Measurements from ENCODE around the gene SCN1B. TPM values are rescaled to one million over a fixed set of nuclear protein-coding genes. Genes with fewer than 3 reads are reported as not detected.

The SCN1B gene
- polyA plus RNA-seq, 2 of the 4 experiments (the other 2 are of a cell fraction), result 11.0 to 11.3 TPM

DNA sequence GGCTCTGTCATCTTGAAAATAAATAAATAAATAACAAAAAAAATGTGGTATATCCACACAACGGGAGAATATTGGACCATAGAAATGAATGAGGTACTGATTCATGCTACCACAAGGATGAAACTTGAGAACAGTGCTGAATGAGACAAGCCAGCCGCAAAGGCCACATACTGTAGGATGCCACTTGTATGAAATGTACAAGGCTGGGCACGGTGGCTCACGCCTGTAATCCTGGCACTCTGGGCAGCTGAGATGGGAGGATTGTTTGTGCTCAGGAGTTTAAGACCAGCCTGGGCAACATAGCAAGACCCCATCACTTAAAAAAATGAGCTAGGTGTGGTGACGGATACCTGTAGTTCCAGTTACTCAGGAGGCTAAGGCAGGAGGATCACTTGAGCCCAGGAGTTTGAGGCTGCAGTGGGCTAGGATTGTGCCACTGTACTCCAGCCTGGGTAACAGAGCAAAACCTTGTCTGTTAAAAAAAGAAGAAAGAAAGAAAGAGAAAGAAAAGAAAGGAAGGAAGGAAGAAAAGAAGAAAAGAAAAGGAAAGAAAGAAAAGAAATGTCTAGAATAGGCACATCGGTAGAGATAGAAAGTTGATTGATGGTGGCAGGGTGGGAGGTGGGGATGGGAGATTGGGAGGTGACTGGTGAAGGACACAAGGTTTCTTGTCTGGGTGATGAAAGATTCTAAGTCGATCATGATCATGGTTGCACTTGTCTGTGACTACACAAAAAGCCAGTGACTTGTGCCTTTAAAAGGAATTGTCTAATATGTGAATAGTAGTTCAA is 31.5 kb downstream of the SCN1B start:
- no peak for TF ChIP-seq JUN (IDR thresholded peaks at IDR 0.05)
- TF ChIP-seq HOXB13 (CRISPR knock-in tag; IDR thresholded peaks at IDR 0.05; ENCODE audit: low read depth), result no peak
- TF ChIP-seq CBX8 (IDR thresholded peaks at IDR 0.05), result no peak
- TF ChIP-seq ZSCAN20 (CRISPR knock-in tag; IDR thresholded peaks at IDR 0.05), result no peak
- TF ChIP-seq HOXB5 (CRISPR knock-in tag; IDR thresholded peaks at IDR 0.05), result no peak
- TF ChIP-seq, protein P1, sequence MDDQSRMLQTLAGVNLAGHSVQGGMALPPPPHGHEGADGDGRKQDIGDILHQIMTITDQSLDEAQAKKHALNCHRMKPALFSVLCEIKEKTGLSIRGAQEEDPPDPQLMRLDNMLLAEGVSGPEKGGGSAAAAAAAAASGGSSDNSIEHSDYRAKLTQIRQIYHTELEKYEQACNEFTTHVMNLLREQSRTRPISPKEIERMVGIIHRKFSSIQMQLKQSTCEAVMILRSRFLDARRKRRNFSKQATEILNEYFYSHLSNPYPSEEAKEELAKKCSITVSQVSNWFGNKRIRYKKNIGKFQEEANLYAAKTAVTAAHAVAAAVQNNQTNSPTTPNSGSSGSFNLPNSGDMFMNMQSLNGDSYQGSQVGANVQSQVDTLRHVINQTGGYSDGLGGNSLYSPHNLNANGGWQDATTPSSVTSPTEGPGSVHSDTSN (IDR thresholded peaks at IDR 0.05), result no peak
- no peak for TF ChIP-seq CHD4 (IDR thresholded peaks at IDR 0.05; ENCODE audit: borderline replicate concordance)
- no peak for TF ChIP-seq JUNB (IDR thresholded peaks at IDR 0.05)
- TF ChIP-seq NR3C1 (IDR thresholded peaks at IDR 0.05), result no peak
- TF ChIP-seq, protein P2, sequence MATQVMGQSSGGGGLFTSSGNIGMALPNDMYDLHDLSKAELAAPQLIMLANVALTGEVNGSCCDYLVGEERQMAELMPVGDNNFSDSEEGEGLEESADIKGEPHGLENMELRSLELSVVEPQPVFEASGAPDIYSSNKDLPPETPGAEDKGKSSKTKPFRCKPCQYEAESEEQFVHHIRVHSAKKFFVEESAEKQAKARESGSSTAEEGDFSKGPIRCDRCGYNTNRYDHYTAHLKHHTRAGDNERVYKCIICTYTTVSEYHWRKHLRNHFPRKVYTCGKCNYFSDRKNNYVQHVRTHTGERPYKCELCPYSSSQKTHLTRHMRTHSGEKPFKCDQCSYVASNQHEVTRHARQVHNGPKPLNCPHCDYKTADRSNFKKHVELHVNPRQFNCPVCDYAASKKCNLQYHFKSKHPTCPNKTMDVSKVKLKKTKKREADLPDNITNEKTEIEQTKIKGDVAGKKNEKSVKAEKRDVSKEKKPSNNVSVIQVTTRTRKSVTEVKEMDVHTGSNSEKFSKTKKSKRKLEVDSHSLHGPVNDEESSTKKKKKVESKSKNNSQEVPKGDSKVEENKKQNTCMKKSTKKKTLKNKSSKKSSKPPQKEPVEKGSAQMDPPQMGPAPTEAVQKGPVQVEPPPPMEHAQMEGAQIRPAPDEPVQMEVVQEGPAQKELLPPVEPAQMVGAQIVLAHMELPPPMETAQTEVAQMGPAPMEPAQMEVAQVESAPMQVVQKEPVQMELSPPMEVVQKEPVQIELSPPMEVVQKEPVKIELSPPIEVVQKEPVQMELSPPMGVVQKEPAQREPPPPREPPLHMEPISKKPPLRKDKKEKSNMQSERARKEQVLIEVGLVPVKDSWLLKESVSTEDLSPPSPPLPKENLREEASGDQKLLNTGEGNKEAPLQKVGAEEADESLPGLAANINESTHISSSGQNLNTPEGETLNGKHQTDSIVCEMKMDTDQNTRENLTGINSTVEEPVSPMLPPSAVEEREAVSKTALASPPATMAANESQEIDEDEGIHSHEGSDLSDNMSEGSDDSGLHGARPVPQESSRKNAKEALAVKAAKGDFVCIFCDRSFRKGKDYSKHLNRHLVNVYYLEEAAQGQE (IDR thresholded peaks at IDR 0.05), result no peak
- TF ChIP-seq FOSL2 (IDR thresholded peaks at IDR 0.05), result no peak
- no peak for TF ChIP-seq FOSL2 (CRISPR knock-in tag; IDR thresholded peaks at IDR 0.05)
- TF ChIP-seq TFCP2L1 (CRISPR knock-in tag; IDR thresholded peaks at IDR 0.05), result no peak
- TF ChIP-seq, protein P3, sequence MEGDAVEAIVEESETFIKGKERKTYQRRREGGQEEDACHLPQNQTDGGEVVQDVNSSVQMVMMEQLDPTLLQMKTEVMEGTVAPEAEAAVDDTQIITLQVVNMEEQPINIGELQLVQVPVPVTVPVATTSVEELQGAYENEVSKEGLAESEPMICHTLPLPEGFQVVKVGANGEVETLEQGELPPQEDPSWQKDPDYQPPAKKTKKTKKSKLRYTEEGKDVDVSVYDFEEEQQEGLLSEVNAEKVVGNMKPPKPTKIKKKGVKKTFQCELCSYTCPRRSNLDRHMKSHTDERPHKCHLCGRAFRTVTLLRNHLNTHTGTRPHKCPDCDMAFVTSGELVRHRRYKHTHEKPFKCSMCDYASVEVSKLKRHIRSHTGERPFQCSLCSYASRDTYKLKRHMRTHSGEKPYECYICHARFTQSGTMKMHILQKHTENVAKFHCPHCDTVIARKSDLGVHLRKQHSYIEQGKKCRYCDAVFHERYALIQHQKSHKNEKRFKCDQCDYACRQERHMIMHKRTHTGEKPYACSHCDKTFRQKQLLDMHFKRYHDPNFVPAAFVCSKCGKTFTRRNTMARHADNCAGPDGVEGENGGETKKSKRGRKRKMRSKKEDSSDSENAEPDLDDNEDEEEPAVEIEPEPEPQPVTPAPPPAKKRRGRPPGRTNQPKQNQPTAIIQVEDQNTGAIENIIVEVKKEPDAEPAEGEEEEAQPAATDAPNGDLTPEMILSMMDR (IDR thresholded peaks at IDR 0.05), result no peak
- H3K4me3 ChIP-seq, result no peak overlapping the region
- 54% methylated on average over 7 of the region's 7 CpGs for WGBS (ENCODE audit: missing lambda C conversion rate)
- DNase-seq (ENCODE audit: low read depth in 1 of 2, low spot score in 1 of 2) (no peak), FAIRE-seq (peak; percentile 98), ATAC-seq (no peak)
- peaks cover 9% of the 10 kb centered on the region; the same call in 2 of the 3 replicates for H3K4me1 ChIP-seq
- ChIA-PET CTCF (interaction anchor here (0.6 to 18.1 kb wide), 7 partner anchors 9 to 89 kb away, joined by 3 to 374 read pairs (median 6); partner anchors contain the start of gene HPN), POLR2A (no interaction called here)
- H3K4me2 ChIP-seq, result no peak overlapping the region
- no peaks in the 10 kb centered on the region for H3K9me3 ChIP-seq
- H3K27ac ChIP-seq, result no peak overlapping the region

DNA sequence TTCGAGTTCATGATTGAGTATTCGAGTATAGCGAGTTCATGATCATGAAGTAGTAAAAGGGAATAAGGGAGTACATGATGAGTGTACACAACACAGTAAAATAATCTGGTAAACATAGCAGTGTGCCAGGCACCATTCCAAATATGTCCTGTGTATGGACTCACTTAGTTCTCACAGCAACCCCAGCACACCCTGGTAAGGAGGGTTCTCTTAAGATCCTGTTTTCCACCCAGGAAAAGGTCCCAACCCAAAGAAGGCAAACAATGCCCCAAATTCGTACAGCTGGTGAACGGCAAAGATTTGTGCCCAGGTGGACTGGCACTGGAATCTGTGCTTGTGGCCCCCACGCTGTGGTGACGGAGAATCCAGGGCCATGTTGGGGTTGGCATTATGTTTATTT is 32.7 kb downstream of the SCN1B start:
- ATAC-seq (no peak), DNase-seq (ENCODE audit: low read depth in 1 of 2, low spot score in 1 of 2) (no peak), FAIRE-seq (peak; percentile 28)
- POLR2A ChIA-PET, result no interaction called here
- H3K9me3 ChIP-seq, result no peaks in the 10 kb centered on the region
- WGBS (ENCODE audit: missing lambda C conversion rate), result 56% methylated on average over 7 of the region's 7 CpGs
- peaks cover 9% of the 10 kb centered on the region; the same call in 2 of the 3 replicates for H3K4me1 ChIP-seq
- TF ChIP-seq POLR2A (IDR thresholded peaks at IDR 0.05; ENCODE audit: low read length) (0 out of 2 replicates have a peak, but pooled peaks have one; percentile 7), NPAS2 (CRISPR knock-in tag; IDR thresholded peaks at IDR 0.05; ENCODE audit: borderline replicate concordance) (no peak)
- H3K27ac ChIP-seq, result no peak overlapping the region
- CTCF ChIA-PET, result interaction anchor here (0.7 to 18.1 kb wide), 9 partner anchors 11 to 90 kb away, joined by 3 to 374 read pairs (median 6); partner anchors contain the start of genes HPN and LGI4
- H3K4me2 ChIP-seq, result no peak overlapping the region
- no peak overlapping the region for H3K4me3 ChIP-seq
